GM23338 (cell line): ENCODE data around the gene LRIT2.

Source experiments
- CREB1 ChIP-seq: fragments of 250-450 bp; sonication (Bioruptor Pico); IDR thresholded peaks from 2 replicates; pipeline ENCODE4 v1.5.0; 2020; ENCODE audit warnings: low read depth, mild to moderate bottlenecking, moderate library complexity
- EZH2 ChIP-seq: fragments of 200-600 bp; sonication (generic); IDR thresholded peaks from one replicate; pipeline ENCODE4 v1.8.0; 2017; ENCODE audit warnings: antibody characterized with exemption, mild to moderate bottlenecking, low read depth; ENCODE audit not compliant: unreplicated experiment
- EZH2phosphoT487 ChIP-seq: fragments of 200-600 bp; sonication (generic); IDR thresholded peaks from one replicate; pipeline ENCODE4 v1.8.1; 2018; ENCODE audit warnings: antibody characterized with exemption; ENCODE audit not compliant: unreplicated experiment
- JUNB ChIP-seq: IDR thresholded peaks from one replicate; pipeline ENCODE4 v1.6.1; 2016; ENCODE audit warnings: antibody characterized with exemption; ENCODE audit not compliant: unreplicated experiment
- NANOG ChIP-seq: IDR thresholded peaks from 2 replicates; pipeline ENCODE4 v1.6.1; 2016; ENCODE audit warnings: antibody characterized with exemption, borderline replicate concordance
- POLR2AphosphoS5 ChIP-seq: IDR thresholded peaks from 2 replicates; pipeline ENCODE4 v1.6.1; 2016; ENCODE audit warnings: antibody characterized with exemption, low read depth
- STAT1 ChIP-seq: IDR thresholded peaks from one replicate; pipeline ENCODE4 v1.6.1; 2016; ENCODE audit warnings: antibody characterized with exemption; ENCODE audit not compliant: unreplicated experiment
- TF ChIP-seq, protein P1 (sequence below), 2 experiments: fragments of 200-600 bp in 1 of 2; sonication (generic) in 1 of 2; conservative IDR thresholded peaks; 2 replicates each; pipeline versions ENCODE4 v1.5.1 to v1.6.1; 2016 to 2017; ENCODE audit warnings: antibody characterized with exemption in 2 of 2, low read depth in 2 of 2, mild to moderate bottlenecking in 2 of 2, moderate library complexity in 1 of 2
- TF ChIP-seq, protein P2 (sequence below): IDR thresholded peaks from one replicate; pipeline ENCODE4 v1.6.1; 2018; ENCODE audit warnings: antibody characterized with exemption; ENCODE audit not compliant: unreplicated experiment
- TF ChIP-seq, protein P3 (sequence below): IDR thresholded peaks from 2 replicates; pipeline ENCODE4 v1.6.1; 2016; ENCODE audit warnings: antibody characterized with exemption

DNA sequence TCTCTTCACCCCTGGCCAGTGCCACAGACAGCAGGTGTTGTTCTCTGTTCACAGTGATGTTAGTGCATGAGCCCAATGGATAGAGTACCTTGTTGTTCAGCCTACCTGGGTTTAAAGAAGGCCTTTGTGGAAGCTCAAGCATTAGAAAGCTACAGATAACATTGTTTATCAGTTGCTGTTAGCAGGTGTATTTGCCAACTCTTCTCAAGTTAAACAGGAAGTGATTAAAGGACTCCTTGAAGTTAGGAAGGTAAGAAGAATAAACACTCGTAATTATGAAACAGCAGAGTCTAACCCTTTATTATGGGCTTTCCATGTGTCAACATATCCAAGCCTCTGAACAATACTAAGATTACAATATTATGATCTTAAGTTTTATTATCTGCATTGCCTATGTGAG, 45.4 kb upstream of the LRIT2 start:
- no peak for TF ChIP-seq CREB1 (CRISPR knock-in tag)
- TF ChIP-seq, protein P1, sequence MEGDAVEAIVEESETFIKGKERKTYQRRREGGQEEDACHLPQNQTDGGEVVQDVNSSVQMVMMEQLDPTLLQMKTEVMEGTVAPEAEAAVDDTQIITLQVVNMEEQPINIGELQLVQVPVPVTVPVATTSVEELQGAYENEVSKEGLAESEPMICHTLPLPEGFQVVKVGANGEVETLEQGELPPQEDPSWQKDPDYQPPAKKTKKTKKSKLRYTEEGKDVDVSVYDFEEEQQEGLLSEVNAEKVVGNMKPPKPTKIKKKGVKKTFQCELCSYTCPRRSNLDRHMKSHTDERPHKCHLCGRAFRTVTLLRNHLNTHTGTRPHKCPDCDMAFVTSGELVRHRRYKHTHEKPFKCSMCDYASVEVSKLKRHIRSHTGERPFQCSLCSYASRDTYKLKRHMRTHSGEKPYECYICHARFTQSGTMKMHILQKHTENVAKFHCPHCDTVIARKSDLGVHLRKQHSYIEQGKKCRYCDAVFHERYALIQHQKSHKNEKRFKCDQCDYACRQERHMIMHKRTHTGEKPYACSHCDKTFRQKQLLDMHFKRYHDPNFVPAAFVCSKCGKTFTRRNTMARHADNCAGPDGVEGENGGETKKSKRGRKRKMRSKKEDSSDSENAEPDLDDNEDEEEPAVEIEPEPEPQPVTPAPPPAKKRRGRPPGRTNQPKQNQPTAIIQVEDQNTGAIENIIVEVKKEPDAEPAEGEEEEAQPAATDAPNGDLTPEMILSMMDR (conservative IDR thresholded peaks at IDR 0.05; ENCODE audit: low read depth in 2 of 2): no peak
- TF ChIP-seq, protein P2, sequence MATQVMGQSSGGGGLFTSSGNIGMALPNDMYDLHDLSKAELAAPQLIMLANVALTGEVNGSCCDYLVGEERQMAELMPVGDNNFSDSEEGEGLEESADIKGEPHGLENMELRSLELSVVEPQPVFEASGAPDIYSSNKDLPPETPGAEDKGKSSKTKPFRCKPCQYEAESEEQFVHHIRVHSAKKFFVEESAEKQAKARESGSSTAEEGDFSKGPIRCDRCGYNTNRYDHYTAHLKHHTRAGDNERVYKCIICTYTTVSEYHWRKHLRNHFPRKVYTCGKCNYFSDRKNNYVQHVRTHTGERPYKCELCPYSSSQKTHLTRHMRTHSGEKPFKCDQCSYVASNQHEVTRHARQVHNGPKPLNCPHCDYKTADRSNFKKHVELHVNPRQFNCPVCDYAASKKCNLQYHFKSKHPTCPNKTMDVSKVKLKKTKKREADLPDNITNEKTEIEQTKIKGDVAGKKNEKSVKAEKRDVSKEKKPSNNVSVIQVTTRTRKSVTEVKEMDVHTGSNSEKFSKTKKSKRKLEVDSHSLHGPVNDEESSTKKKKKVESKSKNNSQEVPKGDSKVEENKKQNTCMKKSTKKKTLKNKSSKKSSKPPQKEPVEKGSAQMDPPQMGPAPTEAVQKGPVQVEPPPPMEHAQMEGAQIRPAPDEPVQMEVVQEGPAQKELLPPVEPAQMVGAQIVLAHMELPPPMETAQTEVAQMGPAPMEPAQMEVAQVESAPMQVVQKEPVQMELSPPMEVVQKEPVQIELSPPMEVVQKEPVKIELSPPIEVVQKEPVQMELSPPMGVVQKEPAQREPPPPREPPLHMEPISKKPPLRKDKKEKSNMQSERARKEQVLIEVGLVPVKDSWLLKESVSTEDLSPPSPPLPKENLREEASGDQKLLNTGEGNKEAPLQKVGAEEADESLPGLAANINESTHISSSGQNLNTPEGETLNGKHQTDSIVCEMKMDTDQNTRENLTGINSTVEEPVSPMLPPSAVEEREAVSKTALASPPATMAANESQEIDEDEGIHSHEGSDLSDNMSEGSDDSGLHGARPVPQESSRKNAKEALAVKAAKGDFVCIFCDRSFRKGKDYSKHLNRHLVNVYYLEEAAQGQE: no peak
- TF ChIP-seq EZH2: no peak
- TF ChIP-seq, protein P3, sequence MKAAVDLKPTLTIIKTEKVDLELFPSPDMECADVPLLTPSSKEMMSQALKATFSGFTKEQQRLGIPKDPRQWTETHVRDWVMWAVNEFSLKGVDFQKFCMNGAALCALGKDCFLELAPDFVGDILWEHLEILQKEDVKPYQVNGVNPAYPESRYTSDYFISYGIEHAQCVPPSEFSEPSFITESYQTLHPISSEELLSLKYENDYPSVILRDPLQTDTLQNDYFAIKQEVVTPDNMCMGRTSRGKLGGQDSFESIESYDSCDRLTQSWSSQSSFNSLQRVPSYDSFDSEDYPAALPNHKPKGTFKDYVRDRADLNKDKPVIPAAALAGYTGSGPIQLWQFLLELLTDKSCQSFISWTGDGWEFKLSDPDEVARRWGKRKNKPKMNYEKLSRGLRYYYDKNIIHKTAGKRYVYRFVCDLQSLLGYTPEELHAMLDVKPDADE: no peak
- TF ChIP-seq POLR2AphosphoS5: no peak
- no peak for TF ChIP-seq EZH2phosphoT487
- no peak for TF ChIP-seq NANOG
- TF ChIP-seq STAT1: no peak
- no peak for TF ChIP-seq JUNB
